Fibroblast of villous mesenchyme (primary cell): ENCODE results near the gene PSEN1. TPM values are rescaled to one million over a fixed set of nuclear protein-coding genes. Genes with fewer than 3 reads are reported as not detected.
A peak's percentile ranks its signal among the peaks of the same experiment; 100 is the strongest.

Experiments
- DNase-seq: peaks from one replicate; pipeline ENCODE4 v3.0.0-alpha.2; 2010; ENCODE audit warnings: low read depth
- H3K4me3 ChIP-seq: 2 replicates; pipeline ENCODE4 v1.5.1; 2011; ENCODE audit warnings: low read depth, mild to moderate bottlenecking, low read length
- CTCF ChIP-seq: IDR thresholded peaks from 2 replicates; pipeline ENCODE4 v1.5.1; 2012; ENCODE audit warnings: low read depth, mild to moderate bottlenecking, low read length; ENCODE audit not compliant: insufficient read depth
- total RNA-seq: library from RNA; depleted of rRNA; stranded (reverse); fragments of >200 nt; gene quantifications from 2 replicates; pipeline ENCODE4 v1.2.3, GENCODE V29; 2012

The PSEN1 gene
- total RNA-seq, 1 donor, result 57.4 TPM

- no peak for DNase-seq
- no peak for TF ChIP-seq CTCF
- H3K4me3 ChIP-seq, result no peak overlapping the region
Measured at GRCh38 chr14:73105727-73106126, 30.6 kb upstream of the PSEN1 start.

- no peak for DNase-seq
- no peak overlapping the region for H3K4me3 ChIP-seq
- TF ChIP-seq CTCF, result no peak
Measured at GRCh38 chr14:73116079-73116665, 20.1 kb upstream of the PSEN1 start.

- DNase-seq, result no peak
- H3K4me3 ChIP-seq, result no peak overlapping the region
- no peak for TF ChIP-seq CTCF
Measured at GRCh38 chr14:73124180-73124894, 12.0 kb upstream of the PSEN1 start.

- TF ChIP-seq CTCF, result no peak
- no peak overlapping the region for H3K4me3 ChIP-seq
- no peak for DNase-seq
Measured at GRCh38 chr14:73125169-73125588, 11.1 kb upstream of the PSEN1 start.

GRCh38 chr14:73125746-73126145, 10.6 kb upstream of the PSEN1 start:
- no peak for DNase-seq
- no peak for TF ChIP-seq CTCF
- H3K4me3 ChIP-seq, result no peak overlapping the region

- no peak overlapping the region for H3K4me3 ChIP-seq
- no peak for TF ChIP-seq CTCF
- DNase-seq, result no peak
Measured at GRCh38 chr14:73133795-73134194, 2.5 kb upstream of the PSEN1 start.

- H3K4me3 ChIP-seq, result peak overlapping the region; percentile 78
- TF ChIP-seq CTCF, result no peak
- DNase-seq, result peak; percentile 9
Measured at GRCh38 chr14:73136085-73136386, 271 bp upstream of the PSEN1 start.
